NCI-H187 treated with DMSO at 0.1 percent for 48 hours (cell line): ENCODE data around the gene IFT172.
"Not testable (repeated sequence)": the region's sequence is repeated elsewhere in the genome, so short reads cannot be mapped to it uniquely, and the experiment has no call there.

Source experiments
- DNase-seq: peaks from one replicate; lab custom pipeline; 2025; lab: John Stamatoyannopoulos, UW

The IFT172 gene

GRCh38 chr2:27489498-27490397, at the start of gene IFT172:
Gene IFT172, minus strand, starts transcription at chr2:27489743. Its CDS starts 90 bp downstream, at chr2:27489653.
- peak; percentile 97 for DNase-seq

GRCh38 chr2:27538839-27539450, 49.4 kb upstream of the IFT172 start:
- DNase-seq: not testable (repeated sequence)

GRCh38 chr2:27537287-27537686, 47.7 kb upstream of the IFT172 start:
- DNase-seq: no peak

- no peak for DNase-seq
Measured at GRCh38 chr2:27531983-27532382, 42.4 kb upstream of the IFT172 start.

- DNase-seq: no peak
Measured at GRCh38 chr2:27527182-27527581, 37.6 kb upstream of the IFT172 start.

- no peak for DNase-seq
Measured at GRCh38 chr2:27522400-27522945, 32.9 kb upstream of the IFT172 start.

GRCh38 chr2:27520316-27520715, 30.8 kb upstream of the IFT172 start:
- DNase-seq: no peak

- DNase-seq: no peak
Measured at GRCh38 chr2:27518782-27519113, 29.2 kb upstream of the IFT172 start.

- no peak for DNase-seq
Measured at GRCh38 chr2:27518113-27518781, 28.7 kb upstream of the IFT172 start.

- peak; percentile 44 for DNase-seq
Measured at GRCh38 chr2:27509326-27509725, 19.8 kb upstream of the IFT172 start.

- no peak for DNase-seq
Measured at GRCh38 chr2:27507293-27507692, 17.8 kb upstream of the IFT172 start.

GRCh38 chr2:27506587-27506986, 17.0 kb upstream of the IFT172 start:
- DNase-seq: no peak

GRCh38 chr2:27502142-27502541, 12.6 kb upstream of the IFT172 start:
- no peak for DNase-seq

GRCh38 chr2:27501042-27501441, 11.5 kb upstream of the IFT172 start:
- no peak for DNase-seq

GRCh38 chr2:27498975-27499374, 9.4 kb upstream of the IFT172 start:
- DNase-seq: no peak

GRCh38 chr2:27497288-27497627, 7.7 kb upstream of the IFT172 start:
- no peak for DNase-seq

- no peak for DNase-seq
Measured at GRCh38 chr2:27496357-27497287, 7.1 kb upstream of the IFT172 start, which contains the start of gene GCKR. Gene GCKR, plus strand, starts transcription at chr2:27496839. Its CDS starts 66 bp downstream, at chr2:27496905.

- DNase-seq: no peak
Measured at GRCh38 chr2:27495840-27496356, 6.4 kb upstream of the IFT172 start.

- DNase-seq: no peak
Measured at GRCh38 chr2:27494944-27495554, 5.5 kb upstream of the IFT172 start, which contains the start of gene FNDC4. Gene FNDC4, minus strand, starts transcription at chr2:27495200. Its CDS starts 521 bp downstream, at chr2:27494679.

- no peak for DNase-seq
Measured at GRCh38 chr2:27494284-27494943, 4.9 kb upstream of the IFT172 start.
